Measurements from ENCODE around the gene SPDYE5.
"Not testable (repeated sequence)": the region's sequence is repeated elsewhere in the genome, so short reads cannot be mapped to it uniquely, and the experiment has no call there.

Gene SPDYE5

GRCh38 chr7:75492020-75492419 lies at the start of gene SPDYE5:
TSS of gene SPDYE5 (plus strand) at chr7:75492320. CDS start at chr7:75494048, 1,728 bp downstream.
- not testable (repeated sequence) for DNase-seq

GRCh38 chr7:75442465-75443111 lies 49.5 kb upstream of the SPDYE5 start:
- DNase-seq: peak; percentile 26 to 27

GRCh38 chr7:75449946-75450345 lies 42.2 kb upstream of the SPDYE5 start:
- not testable (repeated sequence) for DNase-seq

- DNase-seq: not testable (repeated sequence)
Measured at GRCh38 chr7:75452494-75452955, 39.6 kb upstream of the SPDYE5 start.

GRCh38 chr7:75456403-75456802 lies 35.7 kb upstream of the SPDYE5 start:
- DNase-seq: not testable (repeated sequence)

GRCh38 chr7:75458034-75458433 lies 34.1 kb upstream of the SPDYE5 start:
- DNase-seq: not testable (repeated sequence)

GRCh38 chr7:75460541-75460940 lies 31.6 kb upstream of the SPDYE5 start:
- not testable (repeated sequence) for DNase-seq

GRCh38 chr7:75470166-75470565 lies 22.0 kb upstream of the SPDYE5 start:
- not testable (repeated sequence) for DNase-seq

GRCh38 chr7:75477457-75477856 lies 14.7 kb upstream of the SPDYE5 start:
- not testable (repeated sequence) for DNase-seq

GRCh38 chr7:75480313-75480712 lies 11.8 kb upstream of the SPDYE5 start:
- not testable (repeated sequence) for DNase-seq

GRCh38 chr7:75485355-75485978 lies 6.7 kb upstream of the SPDYE5 start:
- DNase-seq: peak; percentile 17 to 19

GRCh38 chr7:75485979-75486643 lies 6.0 kb upstream of the SPDYE5 start, which contains the start of gene POM121C:
TSS of gene POM121C (minus strand) at chr7:75486299. CDS start at chr7:75441496, 44,803 bp downstream.
- DNase-seq: peak; percentile 89 to 90

GRCh38 chr7:75509033-75509432 lies 16.9 kb downstream of the SPDYE5 start:
- not testable (repeated sequence) for DNase-seq

GRCh38 chr7:75518842-75519241 lies 26.7 kb downstream of the SPDYE5 start:
- not testable (repeated sequence) for DNase-seq

- DNase-seq: not testable (repeated sequence)
Measured at GRCh38 chr7:75521727-75522126, 29.6 kb downstream of the SPDYE5 start.

GRCh38 chr7:75527224-75527722 lies 35.2 kb downstream of the SPDYE5 start:
- DNase-seq: peak in 1 of 2 donors; percentile 15

- DNase-seq: no peak
Measured at GRCh38 chr7:75531359-75531821, 39.3 kb downstream of the SPDYE5 start.

GRCh38 chr7:75532639-75533038 lies 40.5 kb downstream of the SPDYE5 start:
- no peak for DNase-seq

GRCh38 chr7:75533926-75534325 lies 41.8 kb downstream of the SPDYE5 start:
- DNase-seq: no peak

- no peak for DNase-seq
Measured at GRCh38 chr7:75534727-75535307, 42.7 kb downstream of the SPDYE5 start.

GRCh38 chr7:75536491-75536890 lies 44.4 kb downstream of the SPDYE5 start:
- no peak for DNase-seq

- DNase-seq: no peak
Measured at GRCh38 chr7:75536940-75537538, 44.9 kb downstream of the SPDYE5 start.
